MM.1S (cell line): ENCODE measurements around the gene DENND4A.

Experiments used
- CTCF ChIP-seq: fragments of 300-600 bp; sonication (generic); IDR thresholded peaks from 2 replicates; pipeline ENCODE4 v1.5.1; 2016; ENCODE audit warnings: antibody characterized with exemption, low read length, mixed read lengths
- EZH2 ChIP-seq: fragments of 300-600 bp; sonication (generic); optimal IDR thresholded peaks from 2 replicates; pipeline ENCODE3; 2017; ENCODE audit warnings: low read depth, mild to moderate bottlenecking, antibody characterized with exemption, low read length, mixed read lengths

GRCh38 chr15:65738649-65739048, 53.4 kb downstream of the DENND4A start:
- TF ChIP-seq CTCF (no peak), EZH2 (no peak)
